ENCODE measurements around the gene PLN. TPM values are rescaled to one million over a fixed set of nuclear protein-coding genes. Genes with fewer than 3 reads are reported as not detected.

PLN gene
- polyA plus RNA-seq, 1 of the 3 experiments (the other 2 are of a cell fraction): not detected

- DNase-seq: no peak
- H3K27ac ChIP-seq (ENCODE audit: low read depth in 2 of 2, low read length in 1 of 2): no peak overlapping the region
- WGBS (ENCODE audit: low lambda C conversion rate): 94% methylated on average over 12 of the region's 12 CpGs
- no peak overlapping the region for H3K9ac ChIP-seq
- peaks cover 0 to 4% of the 10 kb centered on the region in 2 experiments for H3K36me3 ChIP-seq (replicated peaks in 1 of 2; ENCODE audit: control insufficient read depth in 1 of 2, insufficient read depth in 2 of 2, low read length in 1 of 2)
- ChIA-PET CTCF (interaction anchor here (1.1 to 1.2 kb wide), 2 partner anchors 13 to 295 kb away, joined by 4 read pairs; no protein-coding TSS in a partner anchor), POLR2A (no interaction called here)
- no peak overlapping the region for H3K4me2 ChIP-seq
- TF ChIP-seq EZH2phosphoT487 (IDR thresholded peaks at IDR 0.05; ENCODE audit: borderline replicate concordance, low read depth) (no peak), ELF1 (IDR thresholded peaks at IDR 0.05) (no peak), CHD2 (IDR thresholded peaks at IDR 0.05; ENCODE audit: low read length, partially characterized antibody) (no peak), FOSL2 (IDR thresholded peaks at IDR 0.05; ENCODE audit: borderline replicate concordance, low read depth) (no peak), NFIC (IDR thresholded peaks at IDR 0.05; ENCODE audit: borderline replicate concordance) (no peak), RAD21 (IDR thresholded peaks at IDR 0.05; ENCODE audit: low read length) (no peak), PBX3 (IDR thresholded peaks at IDR 0.05) (no peak), RCOR1 (IDR thresholded peaks at IDR 0.05; ENCODE audit: low read length) (no peak), JUND (IDR thresholded peaks at IDR 0.05) (no peak), MXI1 (IDR thresholded peaks at IDR 0.05; ENCODE audit: low read depth, low read length) (no peak), MEF2A (IDR thresholded peaks at IDR 0.05; ENCODE audit: borderline replicate concordance, low read depth) (no peak), ZBTB33 (IDR thresholded peaks at IDR 0.05; ENCODE audit: borderline replicate concordance, low read depth) (no peak), SMC3 (IDR thresholded peaks at IDR 0.05; ENCODE audit: low read depth, low read length) (no peak), GATA2 (CRISPR knock-in tag; IDR thresholded peaks at IDR 0.05) (no peak), RFX5 (IDR thresholded peaks at IDR 0.05; ENCODE audit: low read length) (no peak), EP300 (IDR thresholded peaks at IDR 0.05; ENCODE audit: borderline replicate concordance in 1 of 2, low read depth in 1 of 2, low read length in 1 of 2) (no peak)
- TF ChIP-seq, protein P1, sequence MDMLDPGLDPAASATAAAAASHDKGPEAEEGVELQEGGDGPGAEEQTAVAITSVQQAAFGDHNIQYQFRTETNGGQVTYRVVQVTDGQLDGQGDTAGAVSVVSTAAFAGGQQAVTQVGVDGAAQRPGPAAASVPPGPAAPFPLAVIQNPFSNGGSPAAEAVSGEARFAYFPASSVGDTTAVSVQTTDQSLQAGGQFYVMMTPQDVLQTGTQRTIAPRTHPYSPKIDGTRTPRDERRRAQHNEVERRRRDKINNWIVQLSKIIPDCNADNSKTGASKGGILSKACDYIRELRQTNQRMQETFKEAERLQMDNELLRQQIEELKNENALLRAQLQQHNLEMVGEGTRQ (IDR thresholded peaks at IDR 0.05; ENCODE audit: borderline replicate concordance, low read depth, low read length): no peak
- TF ChIP-seq, protein P2, sequence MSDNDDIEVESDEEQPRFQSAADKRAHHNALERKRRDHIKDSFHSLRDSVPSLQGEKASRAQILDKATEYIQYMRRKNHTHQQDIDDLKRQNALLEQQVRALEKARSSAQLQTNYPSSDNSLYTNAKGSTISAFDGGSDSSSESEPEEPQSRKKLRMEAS (IDR thresholded peaks at IDR 0.05; ENCODE audit: low read depth): no peak
- TF ChIP-seq, protein P3, sequence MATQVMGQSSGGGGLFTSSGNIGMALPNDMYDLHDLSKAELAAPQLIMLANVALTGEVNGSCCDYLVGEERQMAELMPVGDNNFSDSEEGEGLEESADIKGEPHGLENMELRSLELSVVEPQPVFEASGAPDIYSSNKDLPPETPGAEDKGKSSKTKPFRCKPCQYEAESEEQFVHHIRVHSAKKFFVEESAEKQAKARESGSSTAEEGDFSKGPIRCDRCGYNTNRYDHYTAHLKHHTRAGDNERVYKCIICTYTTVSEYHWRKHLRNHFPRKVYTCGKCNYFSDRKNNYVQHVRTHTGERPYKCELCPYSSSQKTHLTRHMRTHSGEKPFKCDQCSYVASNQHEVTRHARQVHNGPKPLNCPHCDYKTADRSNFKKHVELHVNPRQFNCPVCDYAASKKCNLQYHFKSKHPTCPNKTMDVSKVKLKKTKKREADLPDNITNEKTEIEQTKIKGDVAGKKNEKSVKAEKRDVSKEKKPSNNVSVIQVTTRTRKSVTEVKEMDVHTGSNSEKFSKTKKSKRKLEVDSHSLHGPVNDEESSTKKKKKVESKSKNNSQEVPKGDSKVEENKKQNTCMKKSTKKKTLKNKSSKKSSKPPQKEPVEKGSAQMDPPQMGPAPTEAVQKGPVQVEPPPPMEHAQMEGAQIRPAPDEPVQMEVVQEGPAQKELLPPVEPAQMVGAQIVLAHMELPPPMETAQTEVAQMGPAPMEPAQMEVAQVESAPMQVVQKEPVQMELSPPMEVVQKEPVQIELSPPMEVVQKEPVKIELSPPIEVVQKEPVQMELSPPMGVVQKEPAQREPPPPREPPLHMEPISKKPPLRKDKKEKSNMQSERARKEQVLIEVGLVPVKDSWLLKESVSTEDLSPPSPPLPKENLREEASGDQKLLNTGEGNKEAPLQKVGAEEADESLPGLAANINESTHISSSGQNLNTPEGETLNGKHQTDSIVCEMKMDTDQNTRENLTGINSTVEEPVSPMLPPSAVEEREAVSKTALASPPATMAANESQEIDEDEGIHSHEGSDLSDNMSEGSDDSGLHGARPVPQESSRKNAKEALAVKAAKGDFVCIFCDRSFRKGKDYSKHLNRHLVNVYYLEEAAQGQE (IDR thresholded peaks at IDR 0.05; ENCODE audit: low read depth, low read length): no peak
- H3K4me3 ChIP-seq (ENCODE audit: low read depth in 2 of 2, low read length in 1 of 2): no peak overlapping the region
- peaks cover 15% of the 10 kb centered on the region; the same call in 1 of the 2 replicates for H3K9me3 ChIP-seq
- 0 out of 2 replicates have a peak, but pooled peaks cover 7% of the 10 kb centered on the region for H3K79me2 ChIP-seq (ENCODE audit: insufficient read depth)
- H2AFZ ChIP-seq (ENCODE audit: low read depth): no peak overlapping the region
- no peaks in the 10 kb centered on the region for H3K27me3 ChIP-seq (ENCODE audit: insufficient read depth)
- no peaks in the 10 kb centered on the region for H4K20me1 ChIP-seq (ENCODE audit: insufficient read depth)
- H3K9me2 ChIP-seq: no peaks in the 10 kb centered on the region
- H3F3A ChIP-seq (replicated peaks; ENCODE audit: insufficient read depth): peaks cover 6% of the 10 kb centered on the region
- H3K4me1 ChIP-seq (ENCODE audit: control insufficient read depth in 1 of 2, insufficient read depth in 2 of 2, low read depth in 1 of 2, low read length in 1 of 2): no peaks in the 10 kb centered on the region
These were observed 30.5 kb downstream of the PLN start for GRCh38 chr6:118578617-118579016.

All from SK-N-SH (cell line).